Measurements from ENCODE around the gene KRTAP9-3.
"Not testable (repeated sequence)": the region's sequence is repeated elsewhere in the genome, so short reads cannot be mapped to it uniquely, and the experiment has no call there.

Gene KRTAP9-3

DNA sequence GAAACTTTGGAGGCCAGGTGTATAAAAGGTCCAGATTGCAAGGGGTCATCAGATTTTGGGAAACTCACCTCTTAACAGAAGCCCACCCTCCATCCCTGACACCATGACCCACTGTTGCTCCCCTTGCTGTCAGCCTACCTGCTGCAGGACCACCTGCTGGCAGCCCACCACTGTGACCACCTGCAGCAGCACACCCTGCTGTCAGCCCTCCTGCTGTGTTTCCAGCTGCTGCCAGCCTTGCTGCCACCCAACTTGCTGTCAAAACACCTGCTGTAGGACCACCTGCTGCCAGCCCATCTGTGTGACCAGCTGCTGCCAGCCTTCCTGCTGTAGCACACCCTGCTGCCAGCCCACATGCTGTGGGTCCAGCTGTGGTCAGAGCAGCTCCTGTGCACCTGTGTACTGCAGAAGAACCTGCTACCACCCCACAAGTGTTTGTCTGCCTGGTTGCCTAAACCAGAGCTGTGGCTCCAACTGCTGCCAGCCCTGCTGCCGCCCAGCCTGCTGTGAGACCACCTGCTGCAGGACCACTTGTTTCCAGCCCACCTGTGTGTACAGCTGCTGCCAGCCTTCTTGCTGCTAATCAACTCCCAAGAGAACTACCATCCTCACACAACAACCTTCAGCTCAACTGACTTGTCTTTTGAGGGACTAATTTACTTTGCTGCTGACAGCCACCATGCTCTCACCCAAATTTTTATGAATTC, at the start of gene KRTAP9-3:
TSS of gene KRTAP9-3 (plus strand) at position 51 of the 707 bp plus-strand sequence. CDS start at position 104, 53 bp downstream.
- peak; percentile 47 for DNase-seq

DNA sequence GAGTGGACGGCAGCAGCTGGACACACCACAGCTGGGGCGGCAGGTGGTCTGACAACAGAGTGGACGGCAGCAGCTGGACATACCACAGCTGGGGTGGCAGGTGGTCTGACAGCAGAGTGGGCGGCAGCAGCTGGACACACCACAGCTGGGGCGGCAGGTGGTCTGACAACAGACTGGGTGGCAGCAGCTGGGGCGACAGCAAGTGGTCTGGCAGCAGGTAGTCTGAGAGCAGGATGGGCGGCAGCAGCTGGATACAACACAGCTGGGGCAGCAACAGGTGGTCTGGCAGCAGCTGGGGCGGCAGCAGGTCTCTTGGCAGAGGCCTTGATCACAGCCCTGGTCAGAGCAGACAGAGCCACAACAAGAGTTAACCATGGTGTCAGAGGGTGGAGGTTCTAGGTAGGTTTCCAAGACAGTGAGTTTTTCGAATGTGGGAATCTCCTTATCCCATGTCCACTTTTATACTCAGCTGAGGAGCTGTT, 47.7 kb upstream of the KRTAP9-3 start, which contains the start of gene KRTAP4-1:
TSS of gene KRTAP4-1 (minus strand) at position 432 of the 482 bp plus-strand sequence. CDS start at position 375, 57 bp downstream.
- DNase-seq = no peak

- no peak for DNase-seq
Observed at GRCh38 chr17:41185001-41185400, 47.2 kb upstream of the KRTAP9-3 start.

GRCh38 chr17:41186872-41187271, 45.4 kb upstream of the KRTAP9-3 start:
- DNase-seq = no peak

DNA sequence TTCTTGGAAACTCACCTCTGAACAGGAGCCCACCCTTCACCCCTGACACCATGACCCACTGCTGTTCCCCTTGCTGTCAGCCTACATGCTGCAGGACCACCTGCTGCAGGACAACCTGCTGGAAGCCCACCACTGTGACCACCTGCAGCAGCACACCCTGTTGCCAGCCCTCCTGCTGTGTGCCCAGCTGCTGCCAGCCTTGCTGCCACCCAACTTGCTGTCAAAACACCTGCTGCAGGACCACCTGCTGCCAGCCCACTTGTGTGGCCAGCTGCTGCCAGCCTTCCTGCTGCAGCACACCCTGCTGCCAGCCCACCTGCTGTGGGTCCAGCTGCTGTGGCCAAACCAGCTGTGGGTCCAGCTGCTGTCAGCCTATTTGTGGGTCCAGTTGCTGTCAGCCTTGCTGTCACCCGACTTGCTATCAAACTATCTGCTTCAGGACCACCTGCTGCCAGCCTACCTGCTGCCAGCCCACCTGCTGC, 42.4 kb upstream of the KRTAP9-3 start, which contains the start of gene KRTAP9-1:
TSS of gene KRTAP9-1 (plus strand) at position 51 of the 482 bp plus-strand sequence. CDS start at position 51, 0 bp downstream.
- not testable (repeated sequence) for DNase-seq

- DNase-seq = no peak
Observed at GRCh38 chr17:41190328-41190727, 41.9 kb upstream of the KRTAP9-3 start.

DNA sequence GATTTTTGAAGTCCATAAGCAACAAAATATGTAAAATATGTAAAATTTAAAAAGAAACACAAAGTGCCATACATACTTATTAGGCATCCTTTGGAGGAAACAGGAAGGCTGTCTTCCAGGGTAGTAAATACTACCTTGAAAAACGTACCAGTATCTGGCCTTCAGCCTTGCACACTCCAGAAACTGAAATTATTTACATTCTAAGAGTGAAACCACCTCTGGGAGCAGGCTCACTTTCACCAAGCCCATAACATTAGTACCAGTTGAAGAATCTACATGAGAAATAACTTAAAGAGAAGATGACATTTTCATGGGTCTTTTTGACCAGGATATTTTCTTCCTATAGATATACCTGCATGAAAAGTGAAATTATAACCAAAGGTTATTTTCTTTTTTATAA, 36.2 kb upstream of the KRTAP9-3 start:
- DNase-seq = no peak

DNA sequence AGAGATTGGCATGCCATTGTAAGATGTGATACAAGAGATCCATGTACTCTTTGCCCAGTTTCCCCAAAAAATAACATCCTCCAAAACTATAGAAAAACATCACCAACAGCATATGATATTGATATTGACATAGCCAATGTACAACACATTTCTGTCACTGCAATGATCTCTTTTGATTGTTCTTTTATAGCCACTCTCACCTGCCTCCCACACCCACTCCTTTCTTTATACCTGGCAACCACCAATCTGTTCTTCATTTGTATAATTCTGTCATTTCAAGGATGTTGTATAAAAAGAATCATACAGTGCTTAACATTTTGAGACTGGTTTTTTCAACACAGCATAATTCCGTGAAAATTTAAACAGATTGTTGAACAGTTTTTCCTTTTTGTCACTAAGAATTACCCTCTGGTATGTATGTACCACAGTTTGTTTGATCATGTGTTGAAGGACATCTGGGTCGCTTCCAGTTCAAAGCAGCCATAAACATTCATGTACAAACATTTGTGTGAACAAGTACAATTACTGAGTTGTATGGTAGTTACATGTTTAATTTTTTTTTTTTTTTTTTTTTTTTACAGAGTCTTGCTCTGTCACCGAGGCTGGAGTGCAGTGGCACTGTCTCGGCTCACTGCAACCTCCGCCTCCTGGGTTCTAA, 32.7 kb upstream of the KRTAP9-3 start:
- no peak for DNase-seq

GRCh38 chr17:41211845-41212466, 20.3 kb upstream of the KRTAP9-3 start:
- no peak for DNase-seq

DNA sequence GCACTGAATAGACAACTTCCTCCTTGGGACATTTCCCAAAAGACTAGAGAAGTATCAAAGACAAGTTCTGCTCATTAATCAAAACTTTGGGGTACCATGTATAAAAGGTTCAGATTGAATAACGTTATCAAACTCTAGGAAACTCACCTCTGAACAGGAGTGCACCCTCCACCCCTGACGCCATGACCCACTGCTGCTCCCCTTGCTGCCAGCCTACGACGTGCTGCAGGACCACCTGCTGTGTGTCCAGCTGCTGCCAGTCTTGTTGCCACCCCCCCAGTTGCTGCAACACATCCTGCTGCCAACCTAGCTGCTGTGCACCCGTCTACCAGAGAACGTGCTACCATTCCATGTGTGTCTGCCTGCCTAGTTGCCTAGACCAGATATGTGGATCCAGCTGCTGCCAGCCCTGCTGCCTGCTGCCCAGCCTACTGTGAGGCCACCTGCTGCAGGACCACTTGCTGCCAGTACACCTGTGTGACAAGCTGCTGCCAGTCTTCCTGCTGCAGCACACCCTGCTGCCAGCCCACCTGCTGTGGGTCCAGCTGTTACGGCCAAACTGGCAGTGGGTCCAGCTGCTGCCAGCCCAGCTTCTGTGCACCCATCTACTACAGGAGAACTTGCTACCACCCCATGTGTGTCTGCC, 19.6 kb upstream of the KRTAP9-3 start:
- DNase-seq = peak; percentile 12

- no peak for DNase-seq
Observed at GRCh38 chr17:41215681-41216080, 16.6 kb upstream of the KRTAP9-3 start.

DNA sequence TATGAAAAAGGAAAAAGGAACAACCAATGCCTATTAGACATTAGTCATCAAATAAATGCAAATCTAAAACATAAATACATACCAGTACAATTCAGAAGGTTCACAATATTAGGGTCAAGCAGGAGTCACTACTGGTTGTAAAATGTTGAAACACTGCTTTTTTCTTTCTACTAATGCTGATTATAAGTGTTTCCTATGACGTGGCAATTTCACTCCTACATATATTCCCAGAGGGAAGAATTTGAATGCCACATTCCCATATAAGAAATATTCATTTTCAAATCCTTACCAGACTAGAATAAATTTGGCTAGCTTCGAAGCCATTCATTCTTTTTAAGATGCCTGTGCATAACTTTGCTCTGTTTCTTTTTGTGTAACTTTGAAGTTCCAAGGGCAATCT, 8.4 kb upstream of the KRTAP9-3 start:
- DNase-seq = no peak

DNA sequence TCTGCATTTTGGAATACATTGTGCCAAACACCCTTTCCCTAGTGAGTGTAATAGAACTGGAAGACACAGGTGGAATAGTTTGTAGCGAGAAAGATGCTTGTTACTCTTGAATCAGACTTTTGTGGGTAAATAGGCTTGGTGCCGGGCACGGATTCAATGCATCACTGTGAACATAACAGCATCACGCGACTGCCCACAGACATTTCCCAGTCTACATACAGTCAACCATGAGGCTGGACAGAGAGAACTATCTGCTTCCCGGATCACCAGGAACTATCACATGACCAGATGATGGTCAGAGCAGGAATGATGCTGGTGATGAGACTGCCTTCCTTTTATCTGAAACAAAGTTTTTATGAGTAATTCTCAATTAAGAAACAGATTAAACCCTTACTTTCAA, 6.2 kb upstream of the KRTAP9-3 start:
- no peak for DNase-seq

DNA sequence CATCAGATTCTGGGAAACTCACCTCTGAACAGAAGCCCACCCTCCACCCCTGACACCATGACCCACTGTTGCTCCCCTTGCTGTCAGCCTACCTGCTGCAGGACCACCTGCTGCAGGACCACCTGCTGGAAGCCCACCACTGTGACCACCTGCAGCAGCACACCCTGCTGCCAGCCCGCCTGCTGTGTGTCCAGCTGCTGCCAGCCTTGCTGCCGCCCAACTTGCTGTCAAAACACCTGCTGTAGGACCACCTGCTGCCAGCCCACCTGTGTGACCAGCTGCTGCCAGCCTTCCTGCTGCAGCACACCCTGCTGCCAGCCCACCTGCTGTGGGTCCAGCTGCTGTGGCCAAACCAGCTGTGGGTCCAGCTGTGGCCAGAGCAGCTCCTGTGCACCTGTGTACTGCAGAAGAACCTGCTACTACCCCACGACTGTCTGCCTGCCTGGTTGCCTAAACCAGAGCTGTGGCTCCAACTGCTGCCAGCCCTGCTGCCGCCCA, 5.6 kb upstream of the KRTAP9-3 start, which contains the start of gene KRTAP9-2:
TSS of gene KRTAP9-2 (plus strand) at position 51 of the 498 bp plus-strand sequence. CDS start at position 58, 7 bp downstream.
- not testable (repeated sequence) for DNase-seq

- no peak for DNase-seq
Observed at GRCh38 chr17:41230094-41230493, 2.2 kb upstream of the KRTAP9-3 start.

GRCh38 chr17:41231731-41232130, 518 bp upstream of the KRTAP9-3 start:
- no peak for DNase-seq

DNA sequence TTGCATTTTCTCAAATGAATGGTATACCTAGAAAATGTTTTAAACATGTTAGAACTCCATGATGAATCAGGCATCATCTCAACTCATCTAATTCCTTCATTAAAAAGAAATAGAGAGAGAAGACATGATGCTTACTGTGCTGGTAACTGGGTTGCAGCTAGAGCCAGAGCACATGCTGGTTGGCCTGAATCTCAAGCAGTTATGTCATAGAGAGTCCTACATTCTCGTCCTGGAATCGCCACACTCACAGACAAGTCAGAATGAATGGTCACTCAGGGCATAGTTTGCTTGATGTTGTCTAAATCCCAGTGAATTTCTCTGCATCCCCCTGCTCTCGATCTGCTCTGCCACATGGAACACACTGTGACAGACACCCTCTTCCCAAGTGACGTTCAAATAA, 4.9 kb downstream of the KRTAP9-3 start:
- DNase-seq = not testable (repeated sequence)

- DNase-seq = not testable (repeated sequence)
Observed at GRCh38 chr17:41237949-41238437, 5.7 kb downstream of the KRTAP9-3 start, which contains the start of gene KRTAP9-8. TSS of gene KRTAP9-8 (plus strand) at chr17:41237999. CDS start at chr17:41238052, 53 bp downstream.

GRCh38 chr17:41246995-41247787, 14.9 kb downstream of the KRTAP9-3 start:
- DNase-seq = not testable (repeated sequence)

- peak; percentile 14 for DNase-seq
Observed at GRCh38 chr17:41249637-41250240, 17.5 kb downstream of the KRTAP9-3 start, which contains the start of gene KRTAP9-4. TSS of gene KRTAP9-4 (plus strand) at chr17:41249687. CDS start at chr17:41249721, 34 bp downstream.

GRCh38 chr17:41251261-41251660, 19.0 kb downstream of the KRTAP9-3 start:
- no peak for DNase-seq

All from NCI-H2171 treated with DMSO at 0.1 percent for 48 hours (cell line).